ENCODE data around the gene CD8B. TPM values are rescaled to one million over a fixed set of nuclear protein-coding genes. Genes with fewer than 3 reads are reported as not detected.
"Not testable (repeated sequence)": the region's sequence is repeated elsewhere in the genome, so short reads cannot be mapped to it uniquely, and the experiment has no call there.

CD8B gene
- total RNA-seq, 1 donor from 2014 or later, result 1.0 TPM

GRCh38 chr2:86837714-86838113, 24.0 kb downstream of the CD8B start:
- peak overlapping the region; percentile 54 for H3K27ac ChIP-seq (ENCODE audit: low read depth, low read length)
- not testable (repeated sequence) for H3K9me3 ChIP-seq (ENCODE audit: control insufficient read depth in 3 of 3, low read length in 3 of 3); H3K4me1 ChIP-seq (ENCODE audit: control insufficient read depth in 3 of 3, insufficient read depth in 3 of 3, low read length in 3 of 3); H3K9ac ChIP-seq (ENCODE audit: low read depth in 1 of 3, low read length in 3 of 3); H3K27me3 ChIP-seq (ENCODE audit: control insufficient read depth in 3 of 3, insufficient read depth in 3 of 3, low read length in 3 of 3); H3K4me3 ChIP-seq (ENCODE audit: low read length in 3 of 3); H3K36me3 ChIP-seq (ENCODE audit: control insufficient read depth in 3 of 3, insufficient read depth in 3 of 3, low read length in 3 of 3)

GRCh38 chr2:86836915-86837695, 24.6 kb downstream of the CD8B start:
- not testable (repeated sequence) for H3K36me3 ChIP-seq (ENCODE audit: control insufficient read depth in 3 of 3, insufficient read depth in 3 of 3, low read length in 3 of 3); H3K4me1 ChIP-seq (ENCODE audit: control insufficient read depth in 3 of 3, insufficient read depth in 3 of 3, low read length in 3 of 3); H3K27me3 ChIP-seq (ENCODE audit: control insufficient read depth in 3 of 3, insufficient read depth in 3 of 3, low read length in 3 of 3); H3K9me3 ChIP-seq (ENCODE audit: control insufficient read depth in 3 of 3, low read length in 3 of 3)
- peak overlapping the region; percentile 54 for H3K27ac ChIP-seq (ENCODE audit: low read depth, low read length)
- peak overlapping the region in 2 of 3 donors; percentile 12 to 25 for H3K9ac ChIP-seq (ENCODE audit: low read depth in 1 of 3, low read length in 3 of 3)
- H3K4me3 ChIP-seq (ENCODE audit: low read length in 3 of 3), result peak overlapping the region in 2 of 3 donors; percentile 41 to 45

GRCh38 chr2:86835548-86835889, 26.2 kb downstream of the CD8B start:
- not testable (repeated sequence) for H3K27me3 ChIP-seq (ENCODE audit: control insufficient read depth in 3 of 3, insufficient read depth in 3 of 3, low read length in 3 of 3); H3K36me3 ChIP-seq (ENCODE audit: control insufficient read depth in 3 of 3, insufficient read depth in 3 of 3, low read length in 3 of 3); H3K9ac ChIP-seq (ENCODE audit: low read depth in 1 of 3, low read length in 3 of 3); H3K4me1 ChIP-seq (ENCODE audit: control insufficient read depth in 3 of 3, insufficient read depth in 3 of 3, low read length in 3 of 3); H3K9me3 ChIP-seq (ENCODE audit: control insufficient read depth in 3 of 3, low read length in 3 of 3); H3K27ac ChIP-seq (ENCODE audit: low read depth, low read length); H3K4me3 ChIP-seq (ENCODE audit: low read length in 3 of 3)

- Histone ChIP-seq H3K27me3 (ENCODE audit: control insufficient read depth in 3 of 3, insufficient read depth in 3 of 3, low read length in 3 of 3) (no peaks in the 10 kb centered on the region), H3K4me1 (ENCODE audit: control insufficient read depth in 3 of 3, insufficient read depth in 3 of 3, low read length in 3 of 3) (peaks cover 0 to 4% (median 0%) of the 10 kb centered on the region in 3 donors), H3K9ac (ENCODE audit: low read depth in 1 of 3, low read length in 3 of 3) (no peak overlapping the region)
Measured at GRCh38 chr2:86833315-86833714, 28.4 kb downstream of the CD8B start.

GRCh38 chr2:86832334-86833096, 29.2 kb downstream of the CD8B start:
- no peak overlapping the region for H3K4me3 ChIP-seq (ENCODE audit: low read length in 3 of 3)
- H3K36me3 ChIP-seq (ENCODE audit: control insufficient read depth in 3 of 3, insufficient read depth in 3 of 3, low read length in 3 of 3), result no peaks in the 10 kb centered on the region
- no peak overlapping the region for H3K9ac ChIP-seq (ENCODE audit: low read depth in 1 of 3, low read length in 3 of 3)
- no peaks in the 10 kb centered on the region for H3K9me3 ChIP-seq (ENCODE audit: control insufficient read depth in 3 of 3, low read length in 3 of 3)
- peaks cover 0 to 4% (median 0%) of the 10 kb centered on the region in 3 donors for H3K4me1 ChIP-seq (ENCODE audit: control insufficient read depth in 3 of 3, insufficient read depth in 3 of 3, low read length in 3 of 3)
- H3K27me3 ChIP-seq (ENCODE audit: control insufficient read depth in 3 of 3, insufficient read depth in 3 of 3, low read length in 3 of 3), result no peaks in the 10 kb centered on the region
- no peak overlapping the region for H3K27ac ChIP-seq (ENCODE audit: low read depth, low read length)

More at GRCh38 chr2:86833315-86833714, 28.4 kb downstream of the CD8B start:
- H3K36me3 ChIP-seq (ENCODE audit: control insufficient read depth in 3 of 3, insufficient read depth in 3 of 3, low read length in 3 of 3), result no peaks in the 10 kb centered on the region
- H3K4me3 ChIP-seq (ENCODE audit: low read length in 3 of 3), result no peak overlapping the region
- no peaks in the 10 kb centered on the region for H3K9me3 ChIP-seq (ENCODE audit: control insufficient read depth in 3 of 3, low read length in 3 of 3)
- no peak overlapping the region for H3K27ac ChIP-seq (ENCODE audit: low read depth, low read length)

GRCh38 chr2:86831537-86831936, 30.1 kb downstream of the CD8B start:
- no peaks in the 10 kb centered on the region for H3K9me3 ChIP-seq (ENCODE audit: control insufficient read depth in 3 of 3, low read length in 3 of 3)
- no peaks in the 10 kb centered on the region for H3K4me1 ChIP-seq (ENCODE audit: control insufficient read depth in 3 of 3, insufficient read depth in 3 of 3, low read length in 3 of 3)
- no peaks in the 10 kb centered on the region for H3K36me3 ChIP-seq (ENCODE audit: control insufficient read depth in 3 of 3, insufficient read depth in 3 of 3, low read length in 3 of 3)
- no peak overlapping the region for H3K4me3 ChIP-seq (ENCODE audit: low read length in 3 of 3)
- no peaks in the 10 kb centered on the region for H3K27me3 ChIP-seq (ENCODE audit: control insufficient read depth in 3 of 3, insufficient read depth in 3 of 3, low read length in 3 of 3)
- H3K27ac ChIP-seq (ENCODE audit: low read depth, low read length), result no peak overlapping the region
- no peak overlapping the region for H3K9ac ChIP-seq (ENCODE audit: low read depth in 1 of 3, low read length in 3 of 3)

GRCh38 chr2:86826951-86827350, 34.7 kb downstream of the CD8B start:
- Histone ChIP-seq H3K27me3 (ENCODE audit: control insufficient read depth in 3 of 3, insufficient read depth in 3 of 3, low read length in 3 of 3) (peaks cover 3 to 5% (median 3%) of the 10 kb centered on the region in 3 donors), H3K36me3 (ENCODE audit: control insufficient read depth in 3 of 3, insufficient read depth in 3 of 3, low read length in 3 of 3) (no peaks in the 10 kb centered on the region), H3K27ac (ENCODE audit: low read depth, low read length) (no peak overlapping the region), H3K4me1 (ENCODE audit: control insufficient read depth in 3 of 3, insufficient read depth in 3 of 3, low read length in 3 of 3) (no peaks in the 10 kb centered on the region), H3K9me3 (ENCODE audit: control insufficient read depth in 3 of 3, low read length in 3 of 3) (peaks cover 2 to 11% (median 6%) of the 10 kb centered on the region in 3 donors), H3K4me3 (ENCODE audit: low read length in 3 of 3) (no peak overlapping the region), H3K9ac (ENCODE audit: low read depth in 1 of 3, low read length in 3 of 3) (no peak overlapping the region)

- Histone ChIP-seq H3K36me3 (ENCODE audit: control insufficient read depth in 3 of 3, insufficient read depth in 3 of 3, low read length in 3 of 3) (no peaks in the 10 kb centered on the region), H3K4me3 (ENCODE audit: low read length in 3 of 3) (no peak overlapping the region), H3K27ac (ENCODE audit: low read depth, low read length) (no peak overlapping the region), H3K9ac (ENCODE audit: low read depth in 1 of 3, low read length in 3 of 3) (no peak overlapping the region), H3K4me1 (ENCODE audit: control insufficient read depth in 3 of 3, insufficient read depth in 3 of 3, low read length in 3 of 3) (no peaks in the 10 kb centered on the region), H3K9me3 (ENCODE audit: control insufficient read depth in 3 of 3, low read length in 3 of 3) (peaks cover 2 to 13% (median 6%) of the 10 kb centered on the region in 3 donors), H3K27me3 (ENCODE audit: control insufficient read depth in 3 of 3, insufficient read depth in 3 of 3, low read length in 3 of 3) (peaks cover 3 to 5% (median 3%) of the 10 kb centered on the region in 3 donors)
Measured at GRCh38 chr2:86825693-86826381, 35.8 kb downstream of the CD8B start.

GRCh38 chr2:86825036-86825692, 36.5 kb downstream of the CD8B start:
- no peak overlapping the region for H3K27ac ChIP-seq (ENCODE audit: low read depth, low read length)

More at GRCh38 chr2:86825036-86825692, 36.5 kb downstream of the CD8B start:
- Histone ChIP-seq H3K9me3 (ENCODE audit: control insufficient read depth in 3 of 3, low read length in 3 of 3) (peaks cover 2 to 13% (median 6%) of the 10 kb centered on the region in 3 donors), H3K4me1 (ENCODE audit: control insufficient read depth in 3 of 3, insufficient read depth in 3 of 3, low read length in 3 of 3) (no peaks in the 10 kb centered on the region), H3K4me3 (ENCODE audit: low read length in 3 of 3) (no peak overlapping the region), H3K9ac (ENCODE audit: low read depth in 1 of 3, low read length in 3 of 3) (no peak overlapping the region), H3K36me3 (ENCODE audit: control insufficient read depth in 3 of 3, insufficient read depth in 3 of 3, low read length in 3 of 3) (no peaks in the 10 kb centered on the region), H3K27me3 (ENCODE audit: control insufficient read depth in 3 of 3, insufficient read depth in 3 of 3, low read length in 3 of 3) (peaks cover 3 to 5% (median 3%) of the 10 kb centered on the region in 3 donors)

Measured in skeletal muscle tissue (tissue), 4 donors.